ENCODE results near the gene BSG. TPM values are rescaled to one million over a fixed set of nuclear protein-coding genes. Genes with fewer than 3 reads are reported as not detected.
"Not testable (repeated sequence)": the region's sequence is repeated elsewhere in the genome, so short reads cannot be mapped to it uniquely, and the experiment has no call there.

Gene BSG
- total and polyA plus RNA-seq, 8 donors = 259 to 457 (median 328) TPM

GRCh38 chr19:596263-596655 lies 23.9 kb downstream of the BSG start:
- Histone ChIP-seq H3K27ac (no peak overlapping the region), H3K9me3 (peaks cover 0 to 1% of the 10 kb centered on the region in 2 donors), H3K4me1 (no peaks in the 10 kb centered on the region), H3K27me3 (peaks cover 6 to 58% of the 10 kb centered on the region in 2 donors), H3K36me3 (no peaks in the 10 kb centered on the region), H3K4me3 (no peak overlapping the region)
- DNase-seq = no peak
- intact Hi-C loops (cut with DNase I) = no loop called here
- ATAC-seq = no peak
- no peak for TF ChIP-seq CTCF (IDR thresholded peaks at IDR 0.05)

GRCh38 chr19:597406-598315 lies 25.3 kb downstream of the BSG start:
- peaks cover 0 to 44% of the 10 kb centered on the region in 2 donors for H3K27me3 ChIP-seq
- H3K9me3 ChIP-seq = peaks cover 0 to 4% of the 10 kb centered on the region in 2 donors
- DNase-seq (no peak), ATAC-seq (no peak)
- H3K4me1 ChIP-seq = no peaks in the 10 kb centered on the region
- H3K27ac ChIP-seq = no peak overlapping the region
- intact Hi-C loops (cut with DNase I) = no loop called here
- TF ChIP-seq CTCF (IDR thresholded peaks at IDR 0.05) = no peak
- H3K4me3 ChIP-seq = no peak overlapping the region
- H3K36me3 ChIP-seq = no peaks in the 10 kb centered on the region

GRCh38 chr19:601310-601709 lies 28.9 kb downstream of the BSG start:
- H3K27ac ChIP-seq = no peak overlapping the region
- peaks cover 0 to 9% of the 10 kb centered on the region in 2 donors for H3K27me3 ChIP-seq
- TF ChIP-seq CTCF (IDR thresholded peaks at IDR 0.05) = no peak
- H3K4me1 ChIP-seq = no peaks in the 10 kb centered on the region
- DNase-seq (no peak), ATAC-seq (no peak)
- H3K36me3 ChIP-seq = no peaks in the 10 kb centered on the region
- H3K9me3 ChIP-seq = peaks cover 0 to 4% of the 10 kb centered on the region in 2 donors
- intact Hi-C loops (cut with DNase I) = no loop called here
- H3K4me3 ChIP-seq = no peak overlapping the region

GRCh38 chr19:601790-602189 lies 29.4 kb downstream of the BSG start:
- no peak for TF ChIP-seq CTCF (IDR thresholded peaks at IDR 0.05)
- Histone ChIP-seq H3K36me3 (no peaks in the 10 kb centered on the region), H3K27me3 (peaks cover 0 to 4% of the 10 kb centered on the region in 2 donors), H3K9me3 (peaks cover 0 to 4% of the 10 kb centered on the region in 2 donors), H3K4me3 (no peak overlapping the region), H3K27ac (no peak overlapping the region), H3K4me1 (no peaks in the 10 kb centered on the region)
- DNase-seq (no peak), ATAC-seq (no peak)
- intact Hi-C loops (cut with DNase I) = no loop called here

GRCh38 chr19:602391-603301 lies 30.2 kb downstream of the BSG start:
- no peaks in the 10 kb centered on the region for H3K27me3 ChIP-seq
- no peak for ATAC-seq
- no peak overlapping the region for H3K27ac ChIP-seq
- intact Hi-C loops (cut with DNase I) = no loop called here
- peaks cover 0 to 4% of the 10 kb centered on the region in 2 donors for H3K9me3 ChIP-seq
- no peak for DNase-seq
- no peak for TF ChIP-seq CTCF (IDR thresholded peaks at IDR 0.05)
- H3K36me3 ChIP-seq = no peaks in the 10 kb centered on the region
- no peaks in the 10 kb centered on the region for H3K4me1 ChIP-seq
- no peak overlapping the region for H3K4me3 ChIP-seq

- H3K36me3 ChIP-seq; intact Hi-C loops (cut with DNase I); ATAC-seq; H3K4me3 ChIP-seq; H3K27ac ChIP-seq; H3K9me3 ChIP-seq; H3K4me1 ChIP-seq; DNase-seq; H3K27me3 ChIP-seq: not testable (repeated sequence)
These were observed 30.9 kb downstream of the BSG start for GRCh38 chr19:603302-603639.

- H3K4me3 ChIP-seq; H3K36me3 ChIP-seq; intact Hi-C loops (cut with DNase I); ATAC-seq; H3K27me3 ChIP-seq; H3K27ac ChIP-seq; H3K9me3 ChIP-seq; DNase-seq; H3K4me1 ChIP-seq: not testable (repeated sequence)
These were observed 31.4 kb downstream of the BSG start for GRCh38 chr19:603779-604178.
